GM21786 (cell line): ENCODE data around the gene LONRF2.

Experiments
- ATAC-seq: cut with Tn5 transposase; IDR thresholded peaks from one replicate; pipeline ENCODE4 v1.9.1; 2021; ENCODE audit not compliant: unreplicated experiment

Gene LONRF2

DNA sequence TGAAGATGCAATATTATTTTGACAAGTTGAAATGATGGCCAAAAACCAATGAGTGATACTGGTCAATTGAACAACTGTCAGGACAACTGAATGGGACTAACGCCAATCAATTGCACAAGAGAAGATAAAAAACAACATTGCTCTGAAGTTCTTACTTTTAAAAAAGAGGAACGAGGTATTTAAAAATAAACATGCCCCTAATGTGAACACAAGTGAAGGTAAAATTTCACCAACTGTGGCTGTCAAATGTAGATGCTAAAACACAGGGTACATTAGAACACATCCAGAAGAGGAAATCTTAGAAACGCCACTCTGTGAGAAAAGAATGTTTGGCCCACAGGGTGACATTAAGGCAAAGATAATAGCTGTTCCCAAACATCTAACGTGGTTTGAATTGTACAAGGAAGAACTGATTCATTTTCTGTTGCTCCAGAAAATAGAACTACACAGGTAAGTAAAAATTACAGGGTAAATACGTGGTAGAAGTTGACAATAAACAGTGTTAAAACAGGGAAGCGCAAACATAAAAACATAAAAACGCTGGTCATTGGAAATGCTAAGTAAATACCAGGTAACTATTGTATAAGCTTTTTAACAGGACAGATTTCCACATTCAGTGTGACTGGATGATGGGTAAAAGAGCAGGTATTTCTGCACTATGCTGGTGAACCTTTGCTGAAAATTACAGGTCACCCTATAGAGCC is 20.3 kb downstream of the LONRF2 start:
- ATAC-seq: no peak

DNA sequence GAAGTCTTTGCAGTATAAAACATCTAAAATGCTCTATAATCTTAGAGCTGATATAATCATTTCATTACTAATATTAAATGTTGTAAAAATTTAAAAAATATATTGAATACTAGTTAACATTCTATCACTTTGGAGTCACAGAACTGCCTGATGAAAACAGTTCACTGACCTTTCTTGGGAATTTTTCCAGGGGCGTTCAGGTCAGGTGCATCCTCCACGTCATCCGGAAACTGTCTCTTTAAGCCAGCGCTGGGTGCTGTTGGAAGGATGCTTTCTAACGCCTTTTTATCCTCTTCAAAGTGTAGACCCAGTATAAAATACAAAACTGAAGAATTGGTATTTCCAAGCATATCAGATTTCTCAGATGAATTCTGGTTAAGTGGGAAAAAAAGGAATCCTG is 22.8 kb downstream of the LONRF2 start:
- no peak for ATAC-seq

DNA sequence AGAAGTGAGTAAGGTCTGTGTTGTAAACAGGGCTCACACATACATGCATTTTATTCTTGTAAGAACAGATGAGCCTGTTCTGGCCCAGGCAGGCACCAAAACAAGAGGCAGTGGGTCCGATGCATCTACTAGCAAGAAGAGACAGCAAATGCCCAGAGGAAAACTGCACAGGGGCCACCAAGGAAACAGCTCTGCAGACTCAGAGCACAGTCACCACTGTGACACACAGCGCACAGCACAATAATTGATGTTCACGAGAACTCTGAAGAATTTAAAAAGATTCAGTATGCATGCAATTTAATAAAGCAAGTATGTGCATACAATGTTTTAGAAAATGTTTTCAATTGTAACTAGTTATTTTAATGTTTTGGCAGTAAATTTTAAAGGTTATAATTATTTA is 24.8 kb downstream of the LONRF2 start:
- no peak for ATAC-seq

DNA sequence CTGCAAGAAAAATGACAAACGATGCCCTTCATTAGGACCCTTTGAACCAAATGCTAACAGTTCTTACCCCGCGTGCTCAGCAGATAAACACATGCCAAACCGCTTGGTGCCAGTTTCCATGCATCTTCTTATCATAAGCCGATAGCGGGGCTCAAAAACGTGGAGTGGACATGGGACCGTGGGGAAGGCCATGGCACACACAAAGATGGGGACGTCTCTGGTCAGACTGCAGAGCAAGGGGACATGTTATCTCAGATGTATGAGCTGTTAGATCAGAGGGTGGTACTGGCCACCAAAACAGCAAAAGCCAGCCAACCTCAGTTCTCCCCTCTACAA is 28.2 kb downstream of the LONRF2 start:
- no peak for ATAC-seq

DNA sequence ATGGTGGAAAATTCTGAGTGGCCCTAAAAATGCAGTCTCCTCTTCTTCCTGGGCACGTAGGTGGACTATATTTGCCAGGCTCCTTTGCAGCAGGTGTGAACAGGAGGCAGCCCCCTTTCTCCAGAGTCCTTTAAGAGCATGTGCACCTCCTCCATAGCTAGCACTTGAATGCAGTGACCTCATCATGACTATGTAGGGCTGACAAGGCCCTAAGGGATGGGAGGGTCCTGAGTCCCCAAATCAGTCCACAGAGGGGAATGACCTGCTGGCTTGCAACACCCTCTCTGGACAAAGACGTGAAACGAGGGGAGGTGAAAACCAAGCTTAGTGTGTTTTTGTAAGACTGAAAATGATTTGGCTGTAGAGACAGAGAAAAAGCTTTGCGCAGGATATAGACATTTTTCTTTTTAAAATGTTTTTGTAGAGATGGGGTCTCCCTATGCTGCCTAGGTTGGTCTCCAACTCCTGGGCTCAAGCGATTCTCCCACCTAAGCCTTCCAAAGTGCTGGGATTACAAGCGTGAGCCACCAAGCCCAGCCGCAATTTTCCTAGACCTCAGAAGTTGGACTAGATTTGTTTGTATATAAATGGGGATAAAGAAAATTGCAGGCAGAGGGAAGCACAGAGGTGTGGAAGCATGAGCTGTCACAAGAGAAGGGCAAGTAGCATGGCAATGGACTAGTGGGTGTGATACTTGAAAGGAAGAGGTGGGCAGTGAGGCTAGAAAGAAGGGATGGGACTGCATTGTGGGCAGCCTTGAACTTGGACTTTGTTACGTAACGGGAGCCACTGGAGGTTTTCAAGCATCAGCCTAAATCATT is 28.8 kb downstream of the LONRF2 start:
- no peak for ATAC-seq

DNA sequence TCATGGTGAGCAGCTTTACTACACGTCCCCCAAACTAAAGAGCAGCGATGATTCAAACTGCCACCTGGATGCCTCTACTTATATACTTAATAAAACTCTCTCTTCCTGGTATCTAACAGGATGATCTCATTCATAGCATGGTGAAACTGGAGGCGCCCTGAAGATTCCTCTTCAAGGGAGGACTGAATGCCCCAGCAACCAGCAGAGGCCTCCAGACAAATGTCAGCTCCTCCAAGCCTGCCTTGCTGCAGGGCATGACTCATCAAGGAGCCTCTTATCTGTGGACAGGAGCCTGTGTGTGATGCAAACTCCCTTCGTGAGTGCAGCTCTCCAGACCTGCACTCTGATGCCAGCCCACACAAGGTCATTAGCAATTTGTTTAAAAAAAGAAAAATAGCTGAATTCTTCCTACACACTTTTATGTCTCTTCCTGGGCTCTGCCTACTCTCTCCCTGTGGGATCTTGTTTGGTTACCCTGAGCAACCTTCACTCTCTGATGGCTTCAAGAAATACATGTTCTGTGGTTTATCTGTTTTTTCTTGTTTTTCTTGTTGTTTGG is 30.2 kb downstream of the LONRF2 start:
- no peak for ATAC-seq

DNA sequence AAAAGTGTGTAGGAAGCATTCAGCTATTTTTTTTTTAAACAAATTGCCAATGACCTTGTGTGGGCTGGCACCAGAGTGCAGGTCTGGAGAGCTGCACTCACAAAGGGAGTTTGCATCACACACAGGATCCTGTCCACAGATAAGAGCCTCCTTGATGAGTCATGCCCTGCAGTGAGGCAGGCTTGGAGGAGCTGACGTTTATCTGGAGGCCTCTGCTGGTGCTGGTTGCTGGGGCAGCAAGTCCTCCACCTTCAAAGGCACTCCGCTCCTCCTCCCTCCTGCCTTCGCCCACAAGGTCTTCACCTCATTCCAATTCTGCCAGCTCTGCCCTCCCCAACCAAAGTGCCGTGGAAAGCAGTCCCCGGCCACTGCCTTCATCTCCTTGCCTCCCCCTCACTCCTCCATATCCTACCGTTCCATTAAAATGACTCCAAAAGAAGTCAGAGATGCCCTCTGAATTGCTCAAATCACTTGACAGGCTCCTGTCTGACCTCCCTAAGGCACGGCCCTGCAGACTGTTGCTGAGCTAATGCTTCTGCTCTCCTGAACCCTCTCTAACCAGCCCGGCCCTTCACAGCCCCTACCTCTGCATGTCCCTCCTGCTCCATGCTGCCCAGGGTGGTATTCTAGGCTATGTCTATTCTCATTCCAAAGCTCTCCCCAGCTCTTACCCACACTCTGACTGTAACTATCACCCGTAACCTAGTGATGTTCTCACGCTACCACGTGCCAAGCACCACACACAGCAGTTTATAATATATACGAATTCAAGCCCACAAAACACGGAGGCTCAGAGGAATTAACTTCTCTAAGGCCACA is 30.9 kb downstream of the LONRF2 start:
- ATAC-seq: no peak

DNA sequence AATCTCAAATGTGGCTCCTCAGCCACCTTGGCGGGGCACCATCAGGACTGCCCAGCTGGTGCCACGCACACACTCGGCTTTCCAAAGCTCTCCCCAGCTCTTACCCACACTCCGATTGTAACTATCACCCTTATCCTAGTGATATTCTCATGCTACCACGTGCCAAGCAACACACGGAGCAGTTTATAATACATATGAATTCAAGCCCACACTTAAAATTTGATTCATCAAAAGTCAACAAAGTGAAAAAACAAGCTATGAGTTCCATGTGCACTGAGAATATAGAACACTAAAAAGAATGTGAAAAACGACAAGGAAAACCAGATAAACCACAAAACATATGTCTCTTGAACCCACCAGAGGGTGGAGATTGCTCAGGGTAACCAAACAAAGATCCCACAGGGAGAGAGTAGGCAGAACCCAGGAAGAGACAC is 31.6 kb downstream of the LONRF2 start:
- ATAC-seq: no peak

DNA sequence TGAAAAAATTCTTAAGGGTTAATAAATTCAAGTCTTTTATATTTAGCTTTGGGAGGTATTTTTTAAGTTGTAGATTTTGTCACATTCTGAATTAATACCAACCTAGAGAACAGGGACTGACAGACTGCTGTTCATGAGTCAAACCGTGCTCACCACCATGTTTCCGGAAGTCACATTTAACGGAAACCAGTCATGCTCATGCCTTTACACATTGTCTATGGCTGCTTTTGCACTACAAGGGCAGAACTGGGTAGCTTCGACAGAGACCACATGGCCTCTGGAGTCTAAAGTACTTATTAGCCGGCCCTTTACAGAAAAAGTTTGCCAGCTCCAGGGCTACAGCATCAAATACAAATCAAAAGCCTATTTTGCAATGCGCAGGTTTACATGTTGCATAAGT is 33.3 kb downstream of the LONRF2 start:
- ATAC-seq: no peak

DNA sequence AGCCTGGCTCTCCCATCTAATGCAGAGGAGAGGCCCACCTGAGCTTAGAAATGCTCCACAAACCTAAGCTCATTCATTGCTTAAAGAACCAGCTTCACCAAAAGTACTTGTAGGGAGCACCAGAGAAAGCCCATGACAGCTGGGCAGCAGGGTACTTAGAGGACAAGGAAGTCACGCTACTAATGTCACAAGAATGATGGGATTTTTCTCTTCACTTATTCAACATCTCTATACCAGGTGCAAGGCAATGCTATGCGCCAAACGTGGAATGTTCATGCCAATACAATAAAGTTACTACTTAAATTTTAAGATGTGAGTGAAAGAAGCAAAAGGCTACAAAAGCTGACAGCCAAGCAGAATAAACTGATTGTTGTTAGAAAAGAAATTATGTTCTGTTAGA is 36.0 kb downstream of the LONRF2 start:
- no peak for ATAC-seq

DNA sequence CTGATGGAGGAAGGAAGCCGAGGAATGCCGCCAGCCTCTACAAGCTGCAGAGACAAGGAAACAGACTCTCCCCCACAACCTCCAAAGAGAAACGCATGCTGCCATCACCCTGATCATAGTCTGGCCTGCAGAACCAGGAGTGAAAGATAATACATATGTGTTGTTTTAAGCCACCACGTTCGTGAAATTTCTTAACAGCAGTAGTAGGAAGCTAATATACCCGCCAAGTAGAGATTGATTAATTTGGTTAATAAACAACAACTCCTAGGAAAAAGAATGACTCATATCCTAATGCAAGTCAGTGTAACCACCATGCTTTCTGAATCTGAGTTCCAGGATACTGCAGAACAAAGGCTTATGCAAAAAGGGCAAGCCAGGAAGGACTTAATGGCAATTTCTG is 36.6 kb downstream of the LONRF2 start:
- ATAC-seq: no peak

DNA sequence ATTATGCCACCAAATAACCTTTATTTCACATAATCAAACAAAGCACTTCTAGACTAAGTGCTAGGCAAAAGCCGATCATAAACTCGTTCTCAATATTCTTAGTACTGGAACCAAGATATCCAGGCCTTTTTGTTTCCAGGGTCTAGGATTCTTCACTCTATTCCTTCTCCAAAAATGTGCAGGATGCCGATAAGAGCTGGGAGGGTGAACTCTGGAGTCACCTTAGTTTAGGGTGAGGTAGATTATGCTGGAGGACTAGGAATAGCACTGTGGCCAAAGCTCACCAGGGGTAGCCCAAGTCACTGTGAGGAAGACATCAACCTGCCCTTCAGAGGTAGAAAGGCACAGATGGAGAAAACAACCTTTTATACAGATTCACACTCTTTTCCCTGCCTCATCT is 37.3 kb downstream of the LONRF2 start:
- ATAC-seq: no peak

DNA sequence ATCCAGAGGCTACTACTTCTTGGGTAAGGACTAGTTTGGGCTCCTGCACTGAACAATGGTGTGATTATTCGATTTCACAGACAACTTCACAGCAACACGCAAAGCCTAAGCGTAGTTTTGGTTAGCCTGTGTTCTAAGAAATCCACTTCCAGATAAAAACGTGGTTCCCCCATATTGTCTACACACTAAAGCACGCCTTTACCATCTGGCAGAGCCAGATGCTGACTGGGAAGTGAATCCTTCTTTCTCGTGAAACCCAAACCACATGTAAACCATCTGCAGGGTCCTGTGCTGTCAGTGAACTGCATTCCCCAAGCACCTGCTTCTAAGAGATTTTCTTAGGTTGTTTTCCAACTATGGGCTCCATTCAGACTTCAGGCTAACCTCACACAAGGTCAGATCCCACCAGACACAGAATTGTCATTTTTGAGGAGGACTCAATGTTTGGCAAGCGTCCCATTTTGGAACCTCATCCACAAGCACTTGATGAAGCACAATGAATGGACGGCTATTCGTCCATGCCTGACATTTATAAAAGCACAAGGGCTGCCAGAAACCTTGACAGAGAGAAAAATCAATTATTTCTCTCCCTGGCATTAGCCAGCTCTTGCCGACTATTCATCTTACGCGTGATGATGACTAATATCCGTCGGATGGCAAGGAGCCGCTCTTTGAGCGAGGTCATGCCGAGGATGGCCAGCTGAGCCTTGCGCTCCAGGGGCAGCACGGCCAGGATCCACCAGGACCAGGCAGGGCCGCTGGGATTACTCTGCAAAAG is 38.4 kb downstream of the LONRF2 start:
- no peak for ATAC-seq

DNA sequence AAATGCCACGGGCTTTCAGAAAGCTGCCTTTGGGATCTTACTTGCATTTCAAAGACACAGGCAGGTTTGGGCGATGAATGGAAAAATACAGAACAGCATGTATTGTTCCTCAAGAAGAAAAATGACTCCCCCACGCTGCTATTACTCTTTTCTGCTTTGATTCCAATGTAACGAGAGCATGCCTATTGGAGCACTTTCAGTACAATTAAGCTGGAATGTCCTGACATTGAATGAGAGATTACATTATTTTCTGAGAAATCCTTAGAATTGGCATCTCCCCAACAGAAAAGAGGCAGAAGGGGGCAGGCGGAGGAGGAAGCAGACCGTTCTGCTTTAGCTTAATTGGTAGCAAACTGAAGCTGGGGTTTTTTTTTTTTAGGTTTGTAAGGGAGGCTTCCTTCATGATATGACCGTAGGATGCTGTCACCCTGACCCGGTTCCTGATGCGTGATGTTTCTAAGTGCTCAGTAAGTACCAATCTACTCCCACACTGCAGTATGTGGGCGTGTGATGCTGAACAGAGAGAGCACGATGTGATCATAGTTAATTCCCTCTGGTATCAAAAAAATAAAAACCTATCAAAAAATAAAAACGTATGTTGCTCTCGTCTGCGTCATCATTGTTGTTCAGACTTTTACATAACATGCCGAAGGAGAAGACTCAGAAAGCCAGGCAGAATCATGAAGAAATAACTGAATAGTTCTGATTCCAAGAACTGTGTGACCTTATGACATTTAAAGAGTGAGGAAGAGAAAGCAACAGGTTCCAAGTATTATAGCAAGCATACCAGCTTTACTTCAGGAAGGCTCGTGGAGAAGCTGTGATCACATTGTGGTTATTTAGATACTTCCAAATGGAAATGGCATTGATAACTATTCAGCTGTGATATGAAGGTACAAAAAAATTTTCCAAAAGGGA is 40.5 kb downstream of the LONRF2 start:
- ATAC-seq: no peak

DNA sequence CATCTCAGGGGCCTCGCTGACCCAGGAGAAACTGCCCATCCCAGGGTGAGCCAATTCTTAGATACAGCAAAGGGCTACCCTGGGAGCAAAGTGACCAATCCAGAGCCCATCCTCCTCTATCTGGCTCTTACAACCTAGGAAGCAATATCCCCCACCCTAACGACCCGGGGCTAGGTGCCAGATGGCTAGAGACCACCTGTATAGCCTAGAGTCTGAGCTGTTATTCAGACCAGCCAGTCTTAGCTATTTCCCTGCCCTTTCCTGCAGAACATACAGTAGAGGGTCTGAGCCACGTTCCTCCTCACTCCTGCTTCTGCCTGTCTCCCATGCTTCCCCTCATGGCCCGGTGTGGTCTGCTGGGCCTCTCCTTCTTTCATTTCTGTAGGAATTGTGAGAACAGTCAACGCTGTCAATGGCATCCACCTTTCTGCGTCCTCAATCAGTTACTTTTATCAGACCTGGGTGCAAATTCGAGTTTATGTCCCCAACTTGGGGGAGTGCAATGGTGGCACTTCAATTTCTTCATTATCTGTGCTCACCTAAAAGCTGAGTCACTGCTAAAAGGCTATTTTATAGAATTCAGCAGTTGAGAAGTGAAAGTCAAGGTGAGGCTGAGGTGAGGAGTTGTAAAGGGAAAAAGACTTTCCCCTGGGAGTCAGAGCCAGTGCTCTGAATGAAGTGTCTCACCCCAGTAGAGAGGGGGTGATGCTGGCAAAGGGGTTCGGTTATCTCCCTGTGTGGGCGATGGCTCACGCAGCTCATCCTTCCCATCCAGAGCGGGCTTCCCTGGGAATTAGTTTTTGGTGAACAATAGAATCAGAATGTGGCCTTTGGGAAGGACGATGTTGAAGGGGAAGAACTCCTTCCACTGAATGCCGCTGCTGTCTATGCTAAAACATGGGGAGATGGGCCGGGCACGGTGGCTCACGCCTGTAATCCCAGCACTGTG is 42.4 kb downstream of the LONRF2 start:
- ATAC-seq: no peak

DNA sequence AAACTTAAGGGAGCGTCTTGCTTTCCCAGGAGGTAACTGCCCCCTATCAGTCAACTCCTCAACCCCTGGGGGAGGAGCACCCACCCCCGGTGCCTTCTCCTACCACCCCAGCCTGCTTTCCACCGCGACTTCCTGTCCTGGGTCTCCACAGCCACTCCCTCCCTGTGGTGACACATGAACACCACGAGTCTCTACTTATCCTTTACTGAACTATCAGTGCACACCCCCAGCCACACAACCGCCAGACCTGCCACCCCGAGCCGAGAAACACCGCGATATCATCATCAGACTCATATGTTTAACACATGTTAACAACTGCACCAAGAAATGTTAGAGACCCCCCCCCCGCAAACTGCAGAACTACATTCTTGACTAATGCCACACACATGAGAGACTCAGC is 43.3 kb downstream of the LONRF2 start:
- ATAC-seq: no peak

DNA sequence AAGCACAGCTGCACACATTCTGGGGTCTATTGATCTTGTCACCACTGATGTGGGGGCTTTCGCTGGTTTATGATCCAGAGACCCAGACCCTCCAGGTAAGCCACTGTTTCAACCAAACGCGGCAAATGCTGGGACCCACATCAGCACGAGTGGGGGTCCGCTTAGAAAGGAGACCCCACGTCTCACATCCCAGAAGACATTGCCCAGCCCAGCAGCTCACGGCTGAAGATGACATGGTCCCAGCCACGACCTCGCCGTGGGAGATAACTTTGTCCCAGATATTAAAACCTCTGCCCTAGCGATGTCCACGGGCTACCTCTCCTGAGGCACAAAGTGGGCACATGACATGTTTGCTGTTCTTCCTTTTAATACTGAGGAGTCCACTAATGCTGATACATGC is 43.8 kb downstream of the LONRF2 start:
- no peak for ATAC-seq

DNA sequence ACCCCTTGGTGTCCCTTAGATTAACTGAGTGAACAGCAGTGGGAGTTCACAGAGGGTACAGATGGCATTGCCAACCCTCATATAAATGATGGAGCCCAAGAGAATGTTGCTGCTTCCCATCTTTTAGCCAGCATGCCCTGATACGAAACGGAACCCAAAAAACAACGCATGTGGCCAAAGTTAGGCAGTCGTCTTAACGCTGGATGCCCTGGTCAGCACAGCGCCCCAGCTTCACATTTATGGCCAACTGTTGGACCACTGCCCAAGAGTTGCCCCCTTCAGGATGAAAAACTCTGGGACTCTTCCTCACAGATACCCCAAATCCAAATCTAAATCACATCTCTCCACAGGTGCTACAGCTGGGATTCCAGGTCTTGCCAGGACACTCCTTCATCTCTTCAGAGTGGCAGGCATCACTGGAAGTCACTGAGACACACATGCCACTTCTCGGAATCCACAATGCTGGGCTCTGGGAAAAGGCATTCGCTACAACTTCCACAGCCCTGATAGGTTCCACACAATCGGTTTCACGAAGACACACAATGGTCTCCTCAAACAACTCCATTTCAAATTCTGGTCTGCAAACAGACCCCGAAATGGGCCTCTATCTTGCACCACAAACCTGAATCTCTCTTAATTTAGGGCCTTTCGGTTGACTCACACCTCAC is 44.6 kb downstream of the LONRF2 start:
- no peak for ATAC-seq
